Measurements from ENCODE around the gene MTM1. TPM values are rescaled to one million over a fixed set of nuclear protein-coding genes. Genes with fewer than 3 reads are reported as not detected.

MTM1 gene
- total RNA-seq, 1 donor: 13.4 TPM

- no peak overlapping the region for H3K4me3 ChIP-seq (ENCODE audit: low read depth, low read length)
- DNase-seq (ENCODE audit: low read depth): no peak
- no peak for TF ChIP-seq CTCF (IDR thresholded peaks at IDR 0.05; ENCODE audit: insufficient read depth, low read depth, low read length)
Observed at GRCh38 chrX:150616179-150616862, 47.9 kb downstream of the MTM1 start.

- DNase-seq (ENCODE audit: low read depth): no peak
- TF ChIP-seq CTCF (IDR thresholded peaks at IDR 0.05; ENCODE audit: insufficient read depth, low read depth, low read length): no peak
- no peak overlapping the region for H3K4me3 ChIP-seq (ENCODE audit: low read depth, low read length)
Observed at GRCh38 chrX:150616863-150617198, 48.4 kb downstream of the MTM1 start.

- TF ChIP-seq CTCF (IDR thresholded peaks at IDR 0.05; ENCODE audit: insufficient read depth, low read depth, low read length): no peak
- DNase-seq (ENCODE audit: low read depth): no peak
- H3K4me3 ChIP-seq (ENCODE audit: low read depth, low read length): no peak overlapping the region
Observed at GRCh38 chrX:150621652-150622051, 53.2 kb downstream of the MTM1 start.

GRCh38 chrX:150623583-150623982 lies 55.2 kb downstream of the MTM1 start:
- TF ChIP-seq CTCF (IDR thresholded peaks at IDR 0.05; ENCODE audit: insufficient read depth, low read depth, low read length): no peak
- no peak for DNase-seq (ENCODE audit: low read depth)
- no peak overlapping the region for H3K4me3 ChIP-seq (ENCODE audit: low read depth, low read length)

GRCh38 chrX:150625097-150625496 lies 56.7 kb downstream of the MTM1 start:
- TF ChIP-seq CTCF (IDR thresholded peaks at IDR 0.05; ENCODE audit: insufficient read depth, low read depth, low read length): no peak
- H3K4me3 ChIP-seq (ENCODE audit: low read depth, low read length): no peak overlapping the region

GRCh38 chrX:150625875-150626274 lies 57.5 kb downstream of the MTM1 start:
- no peak for TF ChIP-seq CTCF (IDR thresholded peaks at IDR 0.05; ENCODE audit: insufficient read depth, low read depth, low read length)
- no peak overlapping the region for H3K4me3 ChIP-seq (ENCODE audit: low read depth, low read length)
- DNase-seq (ENCODE audit: low read depth): no peak

More at GRCh38 chrX:150625097-150625496, 56.7 kb downstream of the MTM1 start:
- no peak for DNase-seq (ENCODE audit: low read depth)

GRCh38 chrX:150627957-150628356 lies 59.5 kb downstream of the MTM1 start:
- DNase-seq (ENCODE audit: low read depth): no peak
- H3K4me3 ChIP-seq (ENCODE audit: low read depth, low read length): no peak overlapping the region
- TF ChIP-seq CTCF (IDR thresholded peaks at IDR 0.05; ENCODE audit: insufficient read depth, low read depth, low read length): no peak

Data from fibroblast of villous mesenchyme (primary cell).